Immature natural killer cell (primary cell): ENCODE results near the gene HARBI1. TPM values are rescaled to one million over a fixed set of nuclear protein-coding genes. Genes with fewer than 3 reads are reported as not detected.
"Not testable (repeated sequence)": the region's sequence is repeated elsewhere in the genome, so short reads cannot be mapped to it uniquely, and the experiment has no call there.

Experiments used
- DNase-seq, 3 donors: peaks; one replicate each; pipeline ENCODE4 v3.0.0; 2022; ENCODE audit warnings: mixed read lengths in 1 of 3
- H3K27ac Mint-ChIP-seq, 6 donors: one replicate each; pipeline ENCODE4 v1.8.0; 2020; ENCODE audit warnings: mixed read lengths in 6 of 6, mild to moderate bottlenecking in 5 of 6, inconsistent platforms in 4 of 6, moderate library complexity in 3 of 6
- H3K27me3 Mint-ChIP-seq, 3 donors: one replicate each; pipeline ENCODE4 v1.8.0; 2020 to 2021; ENCODE audit warnings: low read depth in 3 of 3, mild to moderate bottlenecking in 3 of 3, mixed read lengths in 3 of 3, moderate library complexity in 3 of 3, inconsistent platforms in 1 of 3
- H3K36me3 Mint-ChIP-seq, 3 donors: one replicate each; pipeline ENCODE4 v1.8.0; 2020; ENCODE audit warnings: mixed read lengths in 3 of 3, inconsistent platforms in 2 of 3, mild to moderate bottlenecking in 2 of 3
- H3K4me1 Mint-ChIP-seq, 2 donors: one replicate each; pipeline ENCODE4 v1.8.0; 2020; ENCODE audit warnings: inconsistent platforms in 2 of 2, mild to moderate bottlenecking in 2 of 2, mixed read lengths in 2 of 2, moderate library complexity in 1 of 2
- H3K4me3 Mint-ChIP-seq, 5 donors: one replicate each; pipeline ENCODE4 v1.8.0; 2020; ENCODE audit warnings: mild to moderate bottlenecking in 5 of 5, mixed read lengths in 5 of 5, inconsistent platforms in 3 of 5, moderate library complexity in 3 of 5
- H3K9me3 Mint-ChIP-seq, 6 donors: one replicate each; pipeline ENCODE4 v1.8.0; 2020; ENCODE audit warnings: mild to moderate bottlenecking in 6 of 6, mixed read lengths in 6 of 6, inconsistent platforms in 4 of 6, moderate library complexity in 3 of 6
- polyA plus RNA-seq, 3 donors: library from polyadenylated mRNA; unstranded; fragments of 300-500 nt; fragmentation: Illumina TruSeq; gene quantifications; one replicate each; pipeline ENCODE4 v1.2.3, GENCODE V29; 2021

HARBI1 gene
- polyA plus RNA-seq, 3 donors from 2014 or later = 1.3 to 9.9 (median 2.9) TPM

- no peak for DNase-seq
- peak overlapping the region in 1 of 6 donors; percentile 29 for H3K27ac Mint-ChIP-seq
- H3K4me3 Mint-ChIP-seq = no peak overlapping the region
- peaks cover 0 to 5% (median 0%) of the 10 kb centered on the region in 3 donors for H3K36me3 Mint-ChIP-seq
- no peaks in the 10 kb centered on the region for H3K9me3 Mint-ChIP-seq
- no peaks in the 10 kb centered on the region for H3K27me3 Mint-ChIP-seq
- H3K4me1 Mint-ChIP-seq = no peaks in the 10 kb centered on the region
These were observed 17.5 kb downstream of the HARBI1 start for GRCh38 chr11:46599340-46600193.

- Mint-ChIP-seq H3K36me3 (peaks cover 0 to 5% (median 0%) of the 10 kb centered on the region in 3 donors), H3K27me3 (peaks cover 0 to 3% (median 3%) of the 10 kb centered on the region in 3 donors), H3K9me3 (no peaks in the 10 kb centered on the region), H3K4me1 (peaks cover 17 to 18% of the 10 kb centered on the region in 2 donors), H3K27ac (no peak overlapping the region), H3K4me3 (no peak overlapping the region)
- no peak for DNase-seq
These were observed 19.3 kb downstream of the HARBI1 start for GRCh38 chr11:46597609-46598219.

GRCh38 chr11:46597155-46597554, 19.9 kb downstream of the HARBI1 start:
- peaks cover 0 to 3% (median 3%) of the 10 kb centered on the region in 3 donors for H3K27me3 Mint-ChIP-seq
- DNase-seq = no peak
- no peaks in the 10 kb centered on the region for H3K9me3 Mint-ChIP-seq
- H3K4me1 Mint-ChIP-seq = peaks cover 23% of the 10 kb centered on the region in 2 donors
- H3K4me3 Mint-ChIP-seq = no peak overlapping the region
- H3K36me3 Mint-ChIP-seq = peaks cover 0 to 5% (median 0%) of the 10 kb centered on the region in 3 donors
- no peak overlapping the region for H3K27ac Mint-ChIP-seq

GRCh38 chr11:46594785-46595184, 22.2 kb downstream of the HARBI1 start:
- Mint-ChIP-seq H3K27ac (peak overlapping the region in 3 of 6 donors; percentile 87 to 92 (median 92)), H3K4me1 (peaks cover 39 to 42% of the 10 kb centered on the region in 2 donors), H3K9me3 (no peaks in the 10 kb centered on the region), H3K4me3 (peak overlapping the region in 2 of 5 donors; percentile 95 to 99), H3K27me3 (peaks cover 0 to 3% (median 3%) of the 10 kb centered on the region in 3 donors), H3K36me3 (peaks cover 0 to 2% (median 0%) of the 10 kb centered on the region in 3 donors)
- DNase-seq = no peak

- Mint-ChIP-seq H3K9me3 (no peaks in the 10 kb centered on the region), H3K27ac (peak overlapping the region; percentile 87 to 95 (median 92)), H3K4me1 (peaks cover 41 to 46% of the 10 kb centered on the region in 2 donors), H3K27me3 (peaks cover 0 to 3% (median 3%) of the 10 kb centered on the region in 3 donors), H3K4me3 (peak overlapping the region; percentile 95 to 99 (median 98)), H3K36me3 (no peaks in the 10 kb centered on the region)
- no peak for DNase-seq
These were observed 22.7 kb downstream of the HARBI1 start for GRCh38 chr11:46594374-46594700.

GRCh38 chr11:46593550-46594373, 23.3 kb downstream of the HARBI1 start, which contains the start of gene AMBRA1:
Gene AMBRA1, minus strand, starts transcription at chr11:46594023. Its CDS starts 45,643 bp downstream, at chr11:46548380.
- Mint-ChIP-seq H3K27me3 (peaks cover 0 to 3% (median 3%) of the 10 kb centered on the region in 3 donors), H3K4me1 (peaks cover 47 to 52% of the 10 kb centered on the region in 2 donors), H3K27ac (peak within 1 kb of the TSS; percentile 87 to 95 (median 92)), H3K9me3 (no peaks in the 10 kb centered on the region), H3K4me3 (peak within 1 kb of the TSS; percentile 95 to 99 (median 98)), H3K36me3 (no peaks in the 10 kb centered on the region)
- peak; percentile 76 to 79 (median 76) for DNase-seq

GRCh38 chr11:46590740-46591605, 26.1 kb downstream of the HARBI1 start:
- peak overlapping the region; percentile 0 to 62 (median 34) for H3K27ac Mint-ChIP-seq
- H3K4me3 Mint-ChIP-seq = peak overlapping the region; percentile 46 to 68 (median 58)
- H3K9me3 Mint-ChIP-seq = no peaks in the 10 kb centered on the region
- H3K36me3 Mint-ChIP-seq = no peaks in the 10 kb centered on the region
- peaks cover 52 to 74% of the 10 kb centered on the region in 2 donors for H3K4me1 Mint-ChIP-seq
- no peak for DNase-seq
- H3K27me3 Mint-ChIP-seq = peaks cover 0 to 4% (median 3%) of the 10 kb centered on the region in 3 donors

GRCh38 chr11:46588915-46589314, 28.1 kb downstream of the HARBI1 start:
- peaks cover 47 to 68% of the 10 kb centered on the region in 2 donors for H3K4me1 Mint-ChIP-seq
- peak overlapping the region in 2 of 6 donors; percentile 34 to 75 for H3K27ac Mint-ChIP-seq

GRCh38 chr11:46588131-46588530, 28.9 kb downstream of the HARBI1 start:
- Mint-ChIP-seq H3K4me1 (peaks cover 39 to 61% of the 10 kb centered on the region in 2 donors), H3K27ac (peak overlapping the region in 2 of 6 donors; percentile 0 to 29)

More at GRCh38 chr11:46588915-46589314, 28.1 kb downstream of the HARBI1 start:
- Mint-ChIP-seq H3K36me3 (no peaks in the 10 kb centered on the region), H3K9me3 (no peaks in the 10 kb centered on the region), H3K27me3 (peaks cover 0 to 6% (median 6%) of the 10 kb centered on the region in 3 donors), H3K4me3 (no peak overlapping the region)
- DNase-seq = no peak

GRCh38 chr11:46583513-46583912, 33.5 kb downstream of the HARBI1 start:
- not testable (repeated sequence) for H3K4me3 Mint-ChIP-seq, H3K27me3 Mint-ChIP-seq
- H3K4me1 Mint-ChIP-seq = peaks cover 28 to 58% of the 10 kb centered on the region in 2 donors

More at GRCh38 chr11:46588131-46588530, 28.9 kb downstream of the HARBI1 start:
- no peaks in the 10 kb centered on the region for H3K36me3 Mint-ChIP-seq
- H3K27me3 Mint-ChIP-seq = peaks cover 0 to 4% (median 3%) of the 10 kb centered on the region in 3 donors
- DNase-seq = no peak
- no peak overlapping the region for H3K4me3 Mint-ChIP-seq
- H3K9me3 Mint-ChIP-seq = no peaks in the 10 kb centered on the region

GRCh38 chr11:46582588-46582987, 34.4 kb downstream of the HARBI1 start:
- H3K36me3 Mint-ChIP-seq = peaks cover 0 to 9% (median 4%) of the 10 kb centered on the region in 3 donors
- no peak for DNase-seq
- H3K4me1 Mint-ChIP-seq = peaks cover 29 to 55% of the 10 kb centered on the region in 2 donors
- H3K27ac Mint-ChIP-seq = no peak overlapping the region
- H3K27me3 Mint-ChIP-seq = peaks cover 0 to 3% (median 3%) of the 10 kb centered on the region in 3 donors
- H3K4me3 Mint-ChIP-seq = no peak overlapping the region
- H3K9me3 Mint-ChIP-seq = peaks cover 0 to 2% (median 0%) of the 10 kb centered on the region in 6 donors

More at GRCh38 chr11:46583513-46583912, 33.5 kb downstream of the HARBI1 start:
- not testable (repeated sequence) for H3K27ac Mint-ChIP-seq, H3K36me3 Mint-ChIP-seq, H3K9me3 Mint-ChIP-seq, DNase-seq

GRCh38 chr11:46577058-46577457, 40.0 kb downstream of the HARBI1 start:
- Mint-ChIP-seq H3K9me3 (no peaks in the 10 kb centered on the region), H3K27me3 (no peaks in the 10 kb centered on the region), H3K4me1 (peaks cover 33 to 63% of the 10 kb centered on the region in 2 donors)

More at GRCh38 chr11:46577058-46577457, 40.0 kb downstream of the HARBI1 start:
- H3K36me3 Mint-ChIP-seq = peaks cover 0 to 17% (median 4%) of the 10 kb centered on the region in 3 donors
- no peak for DNase-seq
- H3K27ac Mint-ChIP-seq = no peak overlapping the region
- H3K4me3 Mint-ChIP-seq = no peak overlapping the region
